Measurements from ENCODE around the gene NUP153. TPM values are rescaled to one million over a fixed set of nuclear protein-coding genes. Genes with fewer than 3 reads are reported as not detected.
"Not testable (repeated sequence)": the region's sequence is repeated elsewhere in the genome, so short reads cannot be mapped to it uniquely, and the experiment has no call there.

Gene NUP153
- total RNA-seq, result 32.6 and 36.2 TPM in 2 replicates

DNA sequence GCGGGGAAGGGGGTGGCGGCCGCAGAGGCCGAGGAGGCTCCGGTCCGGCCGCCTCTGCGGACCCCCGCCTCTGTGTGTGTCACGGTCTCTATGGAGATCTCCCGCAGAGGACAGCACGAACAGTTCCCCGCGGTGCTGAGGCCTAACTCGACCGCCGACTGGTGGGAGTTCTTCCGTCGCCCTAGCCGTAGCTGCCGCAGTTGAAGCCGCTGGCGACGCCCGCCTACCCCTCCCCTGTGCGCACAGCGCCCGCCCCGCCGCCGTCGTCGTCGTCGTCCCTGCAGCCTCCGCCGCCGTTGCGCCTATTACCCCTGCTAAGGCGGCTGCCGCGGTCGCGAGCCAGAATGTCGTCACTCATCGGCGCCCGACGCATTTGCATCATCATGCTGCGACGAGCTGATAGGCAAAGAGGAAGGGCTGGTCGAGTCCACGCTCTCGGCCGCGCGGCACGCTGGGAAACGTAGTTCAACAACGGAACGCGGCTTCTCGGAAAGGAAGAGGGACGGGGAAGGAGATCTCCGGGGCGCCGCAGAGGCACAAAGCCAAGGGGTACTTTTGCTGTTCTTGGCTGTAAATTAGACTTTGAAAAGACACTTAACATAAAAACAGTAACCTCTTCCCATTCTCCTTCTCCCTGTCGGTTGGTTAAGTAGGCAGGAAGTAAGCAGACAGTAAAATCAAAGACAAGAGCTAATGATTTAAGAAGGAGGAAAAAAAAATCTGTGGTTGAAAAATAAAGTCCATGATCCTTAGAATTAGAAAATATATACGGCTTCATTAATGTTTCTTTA lies at the start of gene NUP153:
TSS of gene NUP153 (minus strand) at position 346 of the 791 bp plus-strand sequence. CDS start 538 bp downstream, outside the sequence.
- H3K4me3 ChIP-seq (ENCODE audit: low read depth, low read length), result peak within 1 kb of the TSS; percentile 82
- TF ChIP-seq, protein P1, sequence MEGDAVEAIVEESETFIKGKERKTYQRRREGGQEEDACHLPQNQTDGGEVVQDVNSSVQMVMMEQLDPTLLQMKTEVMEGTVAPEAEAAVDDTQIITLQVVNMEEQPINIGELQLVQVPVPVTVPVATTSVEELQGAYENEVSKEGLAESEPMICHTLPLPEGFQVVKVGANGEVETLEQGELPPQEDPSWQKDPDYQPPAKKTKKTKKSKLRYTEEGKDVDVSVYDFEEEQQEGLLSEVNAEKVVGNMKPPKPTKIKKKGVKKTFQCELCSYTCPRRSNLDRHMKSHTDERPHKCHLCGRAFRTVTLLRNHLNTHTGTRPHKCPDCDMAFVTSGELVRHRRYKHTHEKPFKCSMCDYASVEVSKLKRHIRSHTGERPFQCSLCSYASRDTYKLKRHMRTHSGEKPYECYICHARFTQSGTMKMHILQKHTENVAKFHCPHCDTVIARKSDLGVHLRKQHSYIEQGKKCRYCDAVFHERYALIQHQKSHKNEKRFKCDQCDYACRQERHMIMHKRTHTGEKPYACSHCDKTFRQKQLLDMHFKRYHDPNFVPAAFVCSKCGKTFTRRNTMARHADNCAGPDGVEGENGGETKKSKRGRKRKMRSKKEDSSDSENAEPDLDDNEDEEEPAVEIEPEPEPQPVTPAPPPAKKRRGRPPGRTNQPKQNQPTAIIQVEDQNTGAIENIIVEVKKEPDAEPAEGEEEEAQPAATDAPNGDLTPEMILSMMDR (IDR thresholded peaks at IDR 0.05; ENCODE audit: insufficient read depth, low read length, poor library complexity, severe bottlenecking), result no peak
- peak; percentile 71 for DNase-seq (ENCODE audit: low read depth)
- H3K36me3 ChIP-seq (ENCODE audit: control insufficient read depth, insufficient read depth, low read length), result no peaks in the 10 kb centered on the region
- H3K27me3 ChIP-seq (ENCODE audit: control insufficient read depth, insufficient read depth, low read length), result no peaks in the 10 kb centered on the region

DNA sequence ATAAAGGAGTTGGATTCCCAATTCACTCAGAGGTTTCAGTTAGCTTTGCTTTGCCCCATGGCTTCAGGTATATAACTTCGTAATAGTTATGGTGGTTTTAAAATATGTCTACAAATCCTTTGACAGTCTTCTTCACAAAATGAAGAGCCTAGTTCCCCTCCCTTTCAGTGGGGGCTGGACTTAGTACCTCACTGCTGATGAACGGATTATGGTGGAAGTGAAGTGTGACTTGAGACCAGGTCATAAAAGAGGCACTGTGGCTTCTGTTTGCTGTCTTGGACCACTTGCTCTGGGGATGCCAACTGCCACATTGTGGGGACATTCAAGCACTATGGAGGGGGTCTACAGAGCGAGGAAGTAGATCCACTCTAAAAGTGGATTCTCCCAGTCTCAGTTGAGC lies 47.5 kb upstream of the NUP153 start:
- Histone ChIP-seq H3K36me3 (ENCODE audit: control insufficient read depth, insufficient read depth, low read length) (no peaks in the 10 kb centered on the region), H3K4me3 (ENCODE audit: low read depth, low read length) (no peak overlapping the region), H3K27me3 (ENCODE audit: control insufficient read depth, insufficient read depth, low read length) (no peaks in the 10 kb centered on the region)
- TF ChIP-seq, protein P1 (IDR thresholded peaks at IDR 0.05; ENCODE audit: insufficient read depth, low read length, poor library complexity, severe bottlenecking), result no peak
- no peak for DNase-seq (ENCODE audit: low read depth)

DNA sequence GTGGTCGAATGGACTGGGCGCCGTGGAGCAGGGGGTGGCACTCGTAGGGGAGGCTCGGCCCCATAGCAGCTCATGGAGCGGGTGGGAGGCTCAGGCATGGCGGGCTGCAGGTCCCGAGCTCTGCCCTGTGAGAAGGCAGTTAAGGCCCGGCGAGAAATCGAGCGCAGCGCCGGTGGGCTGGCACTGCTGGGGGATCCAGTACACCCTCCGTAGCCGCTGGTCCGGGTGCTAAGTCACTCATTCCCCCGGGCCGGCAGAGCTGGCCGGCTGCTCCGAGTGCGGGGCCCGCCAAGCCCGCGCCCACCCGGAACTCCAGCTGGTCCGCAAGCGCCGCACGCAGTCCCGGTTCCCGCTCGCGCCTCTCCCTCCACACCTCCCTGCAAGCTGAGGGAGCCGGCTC lies 38.6 kb upstream of the NUP153 start:
- not testable (repeated sequence) for H3K36me3 ChIP-seq (ENCODE audit: control insufficient read depth, insufficient read depth, low read length)

DNA sequence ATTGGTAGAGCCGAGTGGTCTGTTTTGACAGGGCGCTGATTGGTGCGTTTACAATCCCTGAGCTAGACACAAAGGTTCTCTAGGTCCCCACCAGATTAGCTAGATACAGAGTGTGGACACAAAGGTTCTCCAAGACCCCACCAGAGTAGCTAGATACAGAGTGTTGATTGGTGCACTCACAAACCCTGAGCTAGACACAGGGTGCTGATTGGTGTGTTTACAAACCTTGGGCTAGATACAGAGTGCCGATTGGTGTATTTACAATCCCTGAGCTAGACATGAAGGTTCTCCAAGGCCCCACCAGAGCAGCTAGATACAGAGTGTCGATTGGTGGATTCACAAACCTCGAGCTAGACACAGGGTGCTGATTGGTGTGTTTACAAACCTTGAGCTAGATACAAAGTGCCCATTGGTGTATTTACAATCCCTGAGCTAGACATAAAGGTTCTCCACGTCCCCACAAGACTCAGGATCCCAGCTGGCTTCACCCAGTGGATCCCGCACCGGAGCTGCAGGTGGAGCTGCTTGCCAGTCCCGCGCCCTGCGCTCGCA lies 38.1 kb upstream of the NUP153 start:
- not testable (repeated sequence) for H3K36me3 ChIP-seq (ENCODE audit: control insufficient read depth, insufficient read depth, low read length); DNase-seq (ENCODE audit: low read depth); H3K27me3 ChIP-seq (ENCODE audit: control insufficient read depth, insufficient read depth, low read length); H3K4me3 ChIP-seq (ENCODE audit: low read depth, low read length)

More for the DNA sequence above, 38.6 kb upstream of the NUP153 start:
- H3K4me3 ChIP-seq (ENCODE audit: low read depth, low read length); DNase-seq (ENCODE audit: low read depth); H3K27me3 ChIP-seq (ENCODE audit: control insufficient read depth, insufficient read depth, low read length): not testable (repeated sequence)

DNA sequence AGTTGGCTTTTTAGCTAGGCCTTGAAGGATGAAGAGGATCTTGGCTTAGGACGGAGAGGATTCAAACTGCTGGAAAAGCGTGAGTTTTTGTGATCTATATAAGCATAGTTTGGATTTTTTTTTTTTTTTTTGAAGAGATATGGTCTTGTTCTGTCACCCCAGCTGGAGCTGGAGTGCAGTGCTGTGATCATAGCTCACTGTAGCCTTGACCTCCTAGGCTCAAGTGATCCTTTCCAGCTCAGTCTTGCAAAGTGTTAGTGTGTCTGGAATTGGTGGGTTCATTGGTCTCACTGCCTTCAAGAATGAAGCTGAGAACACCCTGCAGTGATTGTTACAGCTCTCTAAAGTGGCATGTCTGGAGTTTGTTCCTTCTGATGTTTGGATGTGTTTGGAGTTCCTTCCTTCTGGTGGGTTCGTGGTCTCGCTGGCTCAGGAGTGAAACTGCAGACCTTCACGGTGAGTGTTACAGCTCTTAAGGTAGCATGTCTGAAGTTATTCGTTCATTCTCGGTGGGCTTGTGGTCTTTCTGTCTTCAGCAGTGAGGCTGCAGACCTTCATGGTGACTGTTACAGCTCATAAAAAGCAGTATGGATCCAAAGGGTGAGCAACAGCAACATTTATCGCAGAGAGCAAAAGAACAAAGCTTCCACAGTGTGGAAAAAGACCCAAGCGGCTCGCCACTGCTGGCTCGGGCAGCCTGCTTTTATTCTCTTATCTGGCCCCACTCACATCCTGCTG lies 37.5 kb upstream of the NUP153 start:
- TF ChIP-seq, protein P1 (IDR thresholded peaks at IDR 0.05; ENCODE audit: insufficient read depth, low read length, poor library complexity, severe bottlenecking), result no peak
- no peak overlapping the region for H3K4me3 ChIP-seq (ENCODE audit: low read depth, low read length)
- no peaks in the 10 kb centered on the region for H3K36me3 ChIP-seq (ENCODE audit: control insufficient read depth, insufficient read depth, low read length)
- DNase-seq (ENCODE audit: low read depth), result no peak
- H3K27me3 ChIP-seq (ENCODE audit: control insufficient read depth, insufficient read depth, low read length), result no peaks in the 10 kb centered on the region

DNA sequence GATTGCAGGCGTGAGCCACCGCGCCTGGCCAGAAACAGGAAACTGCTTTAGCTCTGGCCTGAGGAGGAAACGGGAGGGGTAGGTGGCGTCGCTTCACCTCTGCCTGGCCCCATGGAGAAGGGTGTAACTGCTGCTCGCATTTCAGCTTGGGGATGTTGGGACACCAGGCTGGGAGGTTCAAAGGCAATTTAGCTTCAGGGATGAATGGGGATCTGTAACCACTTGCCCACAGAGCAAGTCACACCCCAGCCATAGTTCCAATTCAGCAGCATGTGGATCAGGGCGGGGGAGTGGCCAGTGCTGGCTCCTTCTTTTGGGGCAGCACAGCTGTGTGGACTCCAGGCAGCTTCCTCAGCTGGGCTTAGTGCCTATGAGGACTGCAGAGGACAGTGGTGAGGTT lies 34.8 kb upstream of the NUP153 start:
- H3K36me3 ChIP-seq (ENCODE audit: control insufficient read depth, insufficient read depth, low read length), result no peaks in the 10 kb centered on the region
- TF ChIP-seq, protein P1 (IDR thresholded peaks at IDR 0.05; ENCODE audit: insufficient read depth, low read length, poor library complexity, severe bottlenecking), result no peak
- H3K4me3 ChIP-seq (ENCODE audit: low read depth, low read length), result no peak overlapping the region
- H3K27me3 ChIP-seq (ENCODE audit: control insufficient read depth, insufficient read depth, low read length), result no peaks in the 10 kb centered on the region
- DNase-seq (ENCODE audit: low read depth), result no peak
